ENCODE results near the gene SLC6A11. TPM values are rescaled to one million over a fixed set of nuclear protein-coding genes. Genes with fewer than 3 reads are reported as not detected.

Gene SLC6A11
- total and polyA plus RNA-seq, 9 of the 15 experiments (the other 6 are each of a cell fraction or from before 2014, with no cell fraction given), result 0.04 TPM; not detected in 8

DNA sequence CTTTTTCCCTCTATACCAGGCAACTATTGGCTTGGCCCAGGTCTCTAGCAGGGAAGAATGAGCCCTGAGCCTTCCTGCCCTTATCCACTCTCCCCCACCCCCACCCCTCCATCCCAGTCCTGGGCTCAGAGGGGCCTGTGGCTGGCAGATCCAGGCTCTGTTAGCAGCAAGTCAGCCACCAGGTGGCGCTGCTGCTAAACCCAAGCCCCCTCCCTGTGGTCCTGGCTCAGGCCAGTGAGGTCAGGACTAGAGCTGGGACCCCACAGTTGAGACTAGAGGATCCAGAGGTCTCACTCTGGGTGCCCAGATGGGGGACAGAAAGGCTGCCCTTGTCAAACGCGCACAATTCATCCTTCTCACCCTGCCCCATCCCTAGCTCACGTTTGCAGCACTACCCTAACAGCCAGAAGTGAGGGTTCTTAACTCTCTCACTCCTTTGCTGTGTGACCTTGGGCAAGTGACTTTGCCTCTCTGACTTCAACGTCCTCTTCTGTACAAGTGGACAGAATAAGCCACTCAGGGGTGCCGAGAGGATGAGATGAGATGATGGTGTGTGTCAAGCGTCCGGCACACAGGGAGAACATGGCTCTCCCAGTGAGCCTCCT lies 129.8 kb downstream of the SLC6A11 start (continued):
- TF ChIP-seq CCAR2 (IDR thresholded peaks at IDR 0.05; ENCODE audit: low read depth, low read length) (no peak), NFE2 (IDR thresholded peaks at IDR 0.05; ENCODE audit: low read depth) (no peak), AFF4 (CRISPR knock-in tag; IDR thresholded peaks at IDR 0.05) (no peak), CC2D1A (IDR thresholded peaks at IDR 0.05) (no peak), REST (IDR thresholded peaks at IDR 0.05; ENCODE audit: borderline replicate concordance) (peak; percentile 71; the same call in 1 of the 2 replicates), REST (CRISPR knock-in tag; IDR thresholded peaks at IDR 0.05; ENCODE audit: low read depth) (no peak), ZNF121 (CRISPR knock-in tag; conservative IDR thresholded peaks at IDR 0.05) (no peak), GTF2E2 (tag; IDR thresholded peaks at IDR 0.05) (no peak), POLR3G (IDR thresholded peaks at IDR 0.05; ENCODE audit: extremely low read depth, insufficient read length, insufficient replicate concordance) (no peak), PHB2 (IDR thresholded peaks at IDR 0.05; ENCODE audit: low read depth) (no peak)
- TF ChIP-seq, protein P1, sequence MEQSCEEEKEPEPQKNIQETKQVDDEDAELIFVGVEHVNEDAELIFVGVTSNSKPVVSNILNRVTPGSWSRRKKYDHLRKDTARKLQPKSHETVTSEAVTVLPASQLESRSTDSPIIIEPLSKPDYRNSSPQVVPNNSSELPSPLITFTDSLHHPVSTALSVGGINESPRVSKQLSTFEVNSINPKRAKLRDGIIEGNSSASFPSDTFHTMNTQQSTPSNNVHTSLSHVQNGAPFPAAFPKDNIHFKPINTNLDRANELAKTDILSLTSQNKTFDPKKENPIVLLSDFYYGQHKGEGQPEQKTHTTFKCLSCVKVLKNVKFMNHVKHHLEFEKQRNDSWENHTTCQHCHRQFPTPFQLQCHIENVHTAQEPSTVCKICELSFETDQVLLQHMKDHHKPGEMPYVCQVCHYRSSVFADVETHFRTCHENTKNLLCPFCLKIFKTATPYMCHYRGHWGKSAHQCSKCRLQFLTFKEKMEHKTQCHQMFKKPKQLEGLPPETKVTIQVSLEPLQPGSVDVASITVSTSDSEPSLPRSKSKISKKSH (CRISPR knock-in tag; IDR thresholded peaks at IDR 0.05), result no peak

Measured in K562 (cell line).